GM10847 (cell line): ENCODE data around the gene TSPAN18.

ENCODE experiments used
- POLR2A ChIP-seq: IDR thresholded peaks from 2 replicates; pipeline ENCODE4 v1.6.1; 2011; ENCODE audit not compliant: insufficient read length; ENCODE audit errors: extremely low read depth

The TSPAN18 gene

DNA sequence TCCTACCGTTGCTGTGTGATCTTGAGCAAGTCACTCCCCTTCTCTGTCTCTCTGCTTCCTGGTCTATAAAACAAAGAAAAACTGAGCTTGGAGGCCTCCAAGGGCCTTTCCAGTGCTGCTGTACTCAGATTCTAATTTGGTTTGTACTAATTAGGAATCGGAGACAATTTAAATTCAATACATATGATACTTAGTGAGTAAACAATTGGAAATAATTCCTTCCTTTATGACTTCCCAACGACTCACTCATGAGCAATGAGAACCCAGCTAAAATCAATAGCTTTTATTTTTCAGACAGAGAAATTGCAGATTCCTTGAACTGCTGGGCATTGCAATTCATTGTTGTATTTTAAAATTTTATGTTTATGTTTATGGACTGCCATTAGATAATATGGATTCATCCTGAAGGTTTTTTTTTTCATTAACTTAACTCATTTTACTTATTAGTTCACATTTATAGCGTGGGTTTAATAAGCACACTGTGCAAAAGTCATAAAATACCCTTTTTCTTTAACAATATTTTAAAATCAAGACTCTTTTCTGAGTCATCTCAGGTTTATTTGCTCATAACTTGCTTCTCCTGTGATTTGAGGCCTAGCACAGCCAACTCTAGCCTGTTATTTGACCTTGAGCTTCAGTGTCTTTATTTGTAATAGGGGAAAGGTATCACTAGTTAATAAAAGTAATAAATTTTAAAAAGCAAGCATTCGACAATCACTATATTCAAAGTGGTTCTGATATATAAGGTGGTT, 128.2 kb downstream of the TSPAN18 start:
- no peak for TF ChIP-seq POLR2A

DNA sequence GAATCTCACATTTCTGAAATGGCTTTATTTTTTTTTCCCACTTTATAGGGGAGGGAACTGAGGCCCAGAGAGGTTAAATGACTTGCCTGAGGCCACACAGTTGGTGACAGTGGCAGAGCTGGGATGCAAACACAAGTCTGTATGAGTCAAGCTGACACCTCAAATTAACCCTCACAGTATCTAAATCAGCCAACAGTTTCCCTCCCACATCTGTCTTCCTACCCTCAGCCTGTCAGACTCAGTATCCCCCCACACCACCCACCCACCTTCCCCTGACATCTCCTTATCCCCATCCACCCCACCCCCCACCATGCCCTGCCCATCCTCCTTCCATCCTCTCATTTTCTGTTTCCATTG, 128.7 kb downstream of the TSPAN18 start:
- no peak for TF ChIP-seq POLR2A

DNA sequence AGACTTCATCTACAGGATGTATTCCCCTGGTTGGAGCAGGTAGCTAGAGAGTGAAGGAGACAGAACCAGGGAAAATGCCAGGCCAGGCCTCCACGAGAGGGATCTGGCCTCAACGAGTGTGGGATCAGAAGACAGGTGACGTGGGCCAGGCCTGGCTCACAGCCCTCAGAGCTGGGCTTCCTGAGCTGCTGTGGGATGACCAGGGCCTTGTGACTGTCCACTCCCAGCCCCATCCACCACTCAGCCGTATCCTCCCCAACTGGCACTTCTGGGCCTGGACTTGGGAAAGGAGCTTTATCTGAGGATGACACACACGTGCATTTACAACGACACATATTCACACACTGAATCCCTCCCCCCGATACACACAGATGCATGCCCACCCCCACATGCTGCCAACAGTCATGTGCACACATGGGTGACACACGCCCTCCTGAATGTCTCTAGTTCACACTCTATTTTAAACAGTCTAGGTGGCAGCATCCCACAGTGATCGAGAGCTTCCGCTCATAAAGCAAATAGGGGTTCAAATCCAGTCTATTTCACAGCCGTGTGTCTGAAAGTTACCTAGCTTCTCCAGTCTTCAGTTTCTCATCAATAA, 130.8 kb downstream of the TSPAN18 start:
- no peak for TF ChIP-seq POLR2A

DNA sequence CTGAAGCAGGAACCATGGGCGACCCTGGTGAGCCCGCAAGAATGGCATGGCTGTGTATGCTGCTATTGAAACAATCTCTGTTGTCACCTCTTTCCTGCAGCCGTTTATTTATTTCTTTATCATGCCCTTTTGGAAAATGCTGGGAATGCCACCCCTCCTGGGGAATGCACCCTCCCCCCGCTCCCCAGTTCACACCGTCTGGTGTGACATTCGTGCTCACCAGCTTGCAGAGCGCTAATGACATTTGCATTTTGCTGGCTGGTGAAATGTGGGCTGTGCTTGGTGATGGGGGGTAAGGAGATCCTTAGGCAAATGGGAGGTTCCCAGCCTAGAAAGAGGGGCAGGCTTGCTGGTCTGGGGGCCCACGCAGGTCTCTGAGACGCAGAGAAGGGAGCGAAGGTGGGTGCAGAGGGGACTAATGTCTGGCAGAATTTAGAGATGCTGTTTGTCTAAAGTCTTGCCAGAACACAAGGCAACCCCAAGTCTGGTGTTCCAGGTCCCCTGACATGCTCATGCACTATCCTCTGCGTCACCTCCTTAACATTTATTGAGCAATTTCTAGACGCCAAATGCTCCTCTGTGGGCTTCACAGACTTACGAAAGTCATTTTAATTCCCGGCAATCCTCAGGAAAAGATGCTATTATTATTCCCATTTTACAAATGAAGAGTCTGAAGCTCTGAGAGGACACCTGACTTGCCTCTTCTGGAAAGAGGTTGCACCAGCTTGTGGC, 132.2 kb downstream of the TSPAN18 start:
- no peak for TF ChIP-seq POLR2A

DNA sequence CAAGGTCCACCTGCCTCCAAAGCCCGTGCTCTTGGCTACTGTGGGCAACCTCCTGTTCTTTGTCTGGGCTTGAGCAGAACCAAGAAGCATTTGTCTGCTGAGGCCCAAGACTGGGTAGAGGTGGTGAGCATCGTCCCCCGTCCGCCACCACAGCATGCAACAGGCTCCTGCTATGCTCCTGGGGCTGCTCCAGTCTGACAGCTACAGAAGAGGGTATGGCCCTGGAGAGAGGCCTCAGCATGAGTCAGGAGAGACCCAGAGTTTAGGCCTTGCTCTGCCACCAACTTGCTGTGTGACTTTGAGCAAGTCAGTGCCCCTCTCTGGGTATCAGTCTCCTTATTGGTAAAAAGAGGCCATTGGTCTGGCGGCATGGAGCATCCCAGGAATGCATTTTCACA, 132.8 kb downstream of the TSPAN18 start:
- TF ChIP-seq POLR2A: no peak

DNA sequence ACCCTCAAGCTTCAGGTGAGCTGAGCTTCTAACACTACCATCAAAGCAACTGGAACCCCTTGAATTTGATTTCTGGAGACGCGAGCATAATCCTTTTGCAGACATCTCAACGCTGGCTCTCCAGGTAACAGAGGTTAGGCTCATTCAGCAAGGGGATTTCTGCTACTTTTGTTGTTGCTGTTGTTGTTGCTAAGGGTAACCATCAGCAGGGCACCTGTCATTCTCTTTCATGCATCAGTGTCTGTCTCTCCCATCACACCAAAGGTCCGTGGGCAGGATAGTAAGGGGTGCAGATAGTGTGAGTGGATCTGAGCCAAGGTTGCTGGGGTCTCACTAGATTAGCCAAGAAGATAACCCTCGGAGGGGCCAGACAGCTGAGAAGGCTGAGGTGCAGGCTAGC, 133.6 kb downstream of the TSPAN18 start:
- TF ChIP-seq POLR2A: no peak

DNA sequence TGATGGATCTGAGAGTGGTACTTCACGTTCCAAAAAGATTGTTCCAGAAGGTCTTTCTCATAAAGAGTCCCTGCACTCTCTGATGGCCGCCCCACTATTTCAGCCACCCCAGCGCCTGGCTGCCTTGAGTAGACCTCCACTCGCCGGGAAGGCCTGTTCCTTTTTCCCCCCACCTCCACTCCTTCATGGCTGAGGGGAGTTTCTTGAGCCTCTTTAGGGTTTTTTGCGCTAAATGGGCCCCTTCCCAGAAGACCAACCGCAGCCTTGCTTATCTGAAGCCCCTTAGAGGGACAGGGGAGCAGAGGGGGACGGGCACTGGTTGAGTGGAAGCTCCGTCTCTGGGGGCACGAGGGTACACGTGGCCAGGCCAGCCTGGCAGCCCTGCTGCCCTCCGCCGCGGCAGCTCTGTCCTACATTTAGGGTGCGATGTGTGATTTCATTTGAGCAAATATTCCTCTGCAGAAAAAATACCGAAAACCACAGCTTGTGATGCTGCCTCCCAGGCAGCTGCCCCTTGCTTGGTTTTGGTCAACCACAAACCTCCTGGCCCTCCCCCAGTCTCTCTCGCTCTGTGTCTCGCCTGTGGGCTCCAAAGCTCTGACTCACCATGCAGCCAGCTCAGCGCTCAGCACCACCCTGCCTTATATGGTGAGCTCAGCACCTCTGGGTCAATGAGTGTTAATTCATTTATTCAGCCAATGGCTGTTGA, 135.2 kb downstream of the TSPAN18 start:
- TF ChIP-seq POLR2A: no peak

DNA sequence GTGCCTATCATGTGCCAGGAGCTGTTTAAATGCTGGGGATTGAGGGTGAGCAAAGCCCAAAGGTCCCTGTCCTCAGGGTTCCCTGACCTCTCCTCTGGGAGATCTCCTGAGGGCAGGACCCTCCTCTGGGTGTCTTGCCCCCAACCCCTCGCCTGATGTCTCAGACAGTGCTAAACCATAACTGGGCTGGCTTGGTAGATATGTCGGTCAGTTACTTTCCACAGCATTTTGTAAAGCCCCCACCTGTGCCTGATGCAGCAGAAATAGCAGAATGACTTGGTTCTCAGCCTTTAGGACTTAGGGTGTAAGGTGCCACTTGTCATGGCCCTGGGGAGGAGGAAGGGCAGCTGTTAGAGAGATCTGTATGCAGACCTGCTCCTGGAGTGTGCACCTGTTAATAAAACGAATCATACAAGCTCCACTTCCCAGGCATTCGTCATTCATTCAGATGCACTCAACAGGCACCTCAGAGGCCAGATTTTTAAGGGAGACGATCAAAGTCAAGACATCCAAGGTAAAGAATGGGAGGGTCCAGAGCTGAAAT, 135.9 kb downstream of the TSPAN18 start:
- no peak for TF ChIP-seq POLR2A

DNA sequence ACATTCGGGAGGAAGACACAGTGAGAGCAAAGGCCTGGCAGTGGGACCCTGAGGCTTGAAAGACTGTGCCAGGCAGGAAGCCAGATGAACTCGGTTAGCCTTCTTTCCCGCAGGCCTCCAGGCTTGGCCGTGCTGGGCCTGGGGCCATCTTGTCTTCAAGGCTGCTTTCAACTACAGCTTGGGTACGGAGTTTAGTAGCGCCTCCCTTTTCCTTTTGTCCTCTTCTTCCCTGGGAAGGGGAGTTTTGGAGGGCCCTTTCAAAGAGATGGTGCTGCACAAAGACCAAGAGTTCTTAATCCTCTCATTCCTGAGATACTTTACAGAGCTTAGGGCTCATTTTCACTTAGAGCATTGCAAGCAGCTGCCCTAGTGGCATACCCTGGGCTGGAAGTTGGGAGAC, 136.5 kb downstream of the TSPAN18 start:
- TF ChIP-seq POLR2A: no peak

DNA sequence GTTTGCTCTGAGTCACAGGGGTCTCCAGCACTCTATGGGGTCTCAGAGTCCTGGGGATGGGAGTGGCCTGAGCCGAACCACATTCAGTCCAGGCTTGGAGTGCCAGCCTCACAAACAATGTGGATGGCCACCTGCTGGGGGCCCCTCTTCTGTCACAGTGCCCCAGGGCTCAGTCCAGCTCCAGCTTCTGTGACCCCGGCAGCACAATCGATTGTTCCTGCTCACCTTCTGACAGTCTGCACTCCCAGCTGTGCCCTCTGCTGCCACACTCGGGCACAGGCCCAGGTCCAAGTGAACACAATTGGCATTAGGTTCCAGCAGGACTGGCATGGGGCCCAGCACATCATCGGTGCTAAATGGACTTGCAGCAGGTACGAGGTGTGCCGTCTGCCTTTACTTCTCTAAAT, 139.1 kb downstream of the TSPAN18 start:
- TF ChIP-seq POLR2A: no peak

DNA sequence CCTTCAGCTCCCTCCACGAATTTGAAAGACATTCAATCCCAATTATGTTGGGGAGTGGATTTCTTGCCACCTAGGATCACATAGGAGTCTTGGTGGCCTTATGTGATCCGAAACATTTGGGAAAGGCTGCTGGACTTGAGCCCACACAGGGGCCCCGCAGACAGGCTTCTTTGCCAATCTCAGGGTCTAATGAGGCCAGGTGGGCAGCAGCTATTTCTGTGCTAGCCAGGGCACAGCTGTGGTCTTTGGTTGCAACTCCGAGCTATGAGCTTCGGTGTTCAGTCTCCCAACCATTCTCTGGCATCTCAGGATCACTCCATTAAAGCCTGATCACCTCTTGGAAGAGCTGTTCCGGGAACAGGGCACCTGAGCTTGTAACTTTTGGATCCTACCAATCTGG, 139.5 kb downstream of the TSPAN18 start:
- no peak for TF ChIP-seq POLR2A

DNA sequence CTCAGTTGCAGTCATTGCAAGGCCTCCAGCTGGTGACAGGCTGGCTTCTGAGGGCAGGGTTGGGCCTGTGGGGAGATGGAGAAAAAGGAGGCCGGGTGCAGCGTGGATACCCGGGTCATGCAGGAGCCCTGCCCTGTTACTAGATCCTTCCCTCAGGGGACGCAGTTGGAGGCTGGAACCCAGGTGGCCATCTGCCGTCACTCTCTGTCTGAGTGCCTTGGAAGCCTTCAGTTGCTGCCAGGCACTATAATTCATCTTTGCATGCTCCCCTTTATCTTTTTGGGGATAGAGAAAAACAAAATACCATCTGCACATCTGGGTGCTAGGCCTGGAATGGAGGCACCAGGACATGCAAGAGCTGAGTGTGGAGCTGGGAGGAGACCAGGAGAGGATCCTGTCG, 141.3 kb downstream of the TSPAN18 start:
- no peak for TF ChIP-seq POLR2A

DNA sequence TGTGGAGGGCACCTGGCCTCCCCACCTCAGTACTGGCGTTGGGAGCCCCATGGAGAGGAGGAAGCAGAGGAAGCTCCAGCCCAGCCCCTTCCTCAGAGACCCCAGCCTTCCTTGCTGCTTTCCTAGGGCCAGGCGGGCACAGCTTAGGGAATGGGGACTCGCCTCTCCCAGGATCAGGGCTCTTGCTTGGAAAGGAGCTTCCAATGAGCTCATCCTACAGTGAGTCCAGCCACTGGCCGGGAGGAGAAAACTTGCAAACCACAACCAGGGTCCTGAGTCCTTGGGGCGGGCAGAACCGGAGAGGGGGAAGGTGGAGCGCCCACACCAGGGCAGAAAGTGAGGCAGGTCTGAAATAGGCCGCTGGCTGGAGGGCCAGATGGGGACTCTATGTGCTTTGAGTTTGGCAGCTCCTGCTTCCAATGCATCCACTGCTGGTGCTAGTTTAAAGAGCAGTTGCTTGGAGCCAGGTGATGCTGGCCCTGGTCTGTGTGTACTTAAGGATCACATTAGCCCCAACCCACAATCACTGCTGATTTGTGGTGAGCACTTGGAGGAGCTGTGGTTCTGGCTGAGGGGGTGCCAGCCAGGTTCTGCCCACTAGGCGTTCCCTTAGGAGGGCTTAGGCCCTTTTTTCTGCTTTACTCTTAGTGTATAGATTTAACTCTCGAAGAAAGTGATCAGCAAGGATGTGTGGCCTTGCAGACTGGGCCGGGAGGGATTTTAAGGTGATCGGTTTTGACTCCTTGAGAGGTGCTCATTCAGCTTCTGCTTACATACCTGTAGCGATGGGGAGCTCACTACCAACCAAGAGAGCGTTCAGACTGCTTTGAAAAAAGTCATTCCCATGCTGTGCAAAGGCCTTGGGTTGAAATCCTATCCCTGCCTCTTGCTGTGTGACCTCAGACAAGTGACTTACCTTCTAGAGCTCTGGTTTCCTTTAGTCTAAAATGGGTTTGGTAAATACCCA, 142.0 kb downstream of the TSPAN18 start:
- no peak for TF ChIP-seq POLR2A

DNA sequence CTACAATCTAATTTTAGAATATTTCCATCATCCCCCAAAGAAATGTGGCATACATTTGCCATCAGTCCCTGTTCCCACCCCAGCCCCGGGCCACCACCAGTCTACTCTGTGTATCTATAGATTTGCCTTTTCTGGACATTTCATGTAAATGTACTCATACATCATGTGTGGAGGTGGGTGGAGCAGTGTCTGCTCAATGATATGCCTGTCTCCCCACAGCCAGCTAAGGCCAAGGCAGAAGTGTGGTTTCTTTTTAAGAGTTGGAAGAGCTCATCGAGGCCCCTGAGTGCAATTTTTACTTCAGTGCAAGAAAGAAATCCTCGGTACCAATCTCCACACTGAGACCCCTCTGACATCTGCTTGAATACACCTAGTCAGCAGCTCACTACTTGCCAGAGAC, 143.4 kb downstream of the TSPAN18 start:
- no peak for TF ChIP-seq POLR2A
